HFF-Myc (cell line): ENCODE data around the gene DKC1.

Source experiments
- DNase-seq: peaks from one replicate; pipeline ENCODE4 v3.0.0-alpha.2; 2011; ENCODE audit warnings: low read depth; ENCODE audit errors: extremely low read depth
- H3K4me3 ChIP-seq: replicated peaks from 2 replicates; pipeline ENCODE4 v1.5.1; 2011; ENCODE audit warnings: low read depth, mild to moderate bottlenecking, control low read depth, low read length
- CTCF ChIP-seq: IDR thresholded peaks from 2 replicates; pipeline ENCODE4 v1.5.1; 2012; ENCODE audit warnings: mild to moderate bottlenecking, low read depth, low read length, control low read depth; ENCODE audit errors: missing control alignments

The DKC1 gene

DNA sequence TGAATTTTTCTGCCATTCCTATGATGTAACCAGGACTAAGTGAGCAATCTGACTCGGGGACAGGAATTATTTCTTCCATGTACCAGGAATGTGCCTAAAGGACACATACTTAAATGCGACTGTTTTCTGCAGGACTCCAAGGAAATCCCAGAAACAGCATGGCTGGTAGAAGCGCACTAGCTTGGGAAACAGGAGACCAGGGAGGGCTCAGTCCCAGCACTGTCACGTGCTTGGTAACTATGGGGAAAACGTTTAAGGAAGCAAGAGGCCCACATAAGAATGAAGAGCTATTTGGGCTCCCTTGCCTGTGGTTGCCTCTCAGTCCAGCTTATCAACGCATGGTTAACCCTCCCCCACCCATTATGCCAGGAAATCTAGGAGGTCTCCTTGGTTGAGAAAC is 23.1 kb downstream of the DKC1 start:
- no peak overlapping the region for H3K4me3 ChIP-seq
- TF ChIP-seq CTCF, result no peak
- DNase-seq, result no peak

DNA sequence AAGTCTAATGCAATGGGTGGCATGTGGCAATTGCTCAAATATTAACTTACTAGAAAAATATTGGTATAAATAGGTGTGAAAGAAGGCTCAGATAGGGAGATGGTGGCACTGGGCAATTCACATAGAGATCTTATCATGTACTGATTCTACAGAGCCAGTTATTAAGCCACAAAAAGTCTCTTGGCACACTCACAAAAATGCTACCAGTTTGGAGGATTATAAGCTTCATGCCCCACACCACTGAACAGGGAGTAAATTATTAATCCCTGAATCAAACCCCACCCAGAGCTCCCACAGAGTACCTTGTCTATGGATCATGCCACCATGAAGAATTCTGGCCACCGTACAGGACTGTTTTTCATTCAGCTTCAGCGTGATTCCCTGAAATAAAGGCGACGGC is 28.8 kb downstream of the DKC1 start:
- DNase-seq, result no peak
- no peak overlapping the region for H3K4me3 ChIP-seq
- TF ChIP-seq CTCF, result no peak

GRCh38 chrX:154791939-154792338 is 29.3 kb downstream of the DKC1 start:
- no peak for TF ChIP-seq CTCF
- no peak for DNase-seq

GRCh38 chrX:154793084-154793795 is 30.6 kb downstream of the DKC1 start:
- TF ChIP-seq CTCF, result no peak
- no peak overlapping the region for H3K4me3 ChIP-seq
- no peak for DNase-seq

More at GRCh38 chrX:154791939-154792338, 29.3 kb downstream of the DKC1 start:
- no peak overlapping the region for H3K4me3 ChIP-seq

- no peak for DNase-seq
- TF ChIP-seq CTCF, result no peak
- H3K4me3 ChIP-seq, result no peak overlapping the region
Measured at GRCh38 chrX:154795016-154795415, 32.4 kb downstream of the DKC1 start.

DNA sequence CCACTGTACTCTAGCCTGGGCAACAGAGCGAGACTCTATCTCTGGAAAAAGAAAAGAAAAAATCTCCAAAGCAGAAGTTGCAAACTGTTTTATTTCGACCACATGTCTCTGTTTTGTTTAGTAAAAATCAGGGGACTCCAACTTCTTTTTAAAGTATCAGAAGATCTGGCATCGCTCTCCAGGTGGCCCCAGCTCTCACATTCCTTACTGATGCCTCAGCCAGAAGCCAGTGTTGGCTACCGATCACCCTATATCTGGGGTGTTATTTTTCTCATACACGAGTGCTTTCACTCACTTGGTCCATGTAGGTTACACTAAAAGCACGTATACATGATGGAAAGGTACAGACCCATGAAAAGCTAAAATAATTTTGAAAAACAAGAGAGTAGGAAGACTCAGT is 34.3 kb downstream of the DKC1 start:
- no peak for TF ChIP-seq CTCF
- H3K4me3 ChIP-seq, result no peak overlapping the region

GRCh38 chrX:154799556-154800348 is 37.1 kb downstream of the DKC1 start:
- H3K4me3 ChIP-seq, result no peak overlapping the region
- DNase-seq, result no peak
- TF ChIP-seq CTCF, result no peak

More for the DNA sequence above, 34.3 kb downstream of the DKC1 start:
- no peak for DNase-seq
